Gastroesophageal sphincter (tissue), 4 donors: ENCODE results near the gene HAUS8. TPM values are rescaled to one million over a fixed set of nuclear protein-coding genes. Genes with fewer than 3 reads are reported as not detected.

Source experiments
- ATAC-seq: fragments of 150-250 bp; one replicate; pipeline ENCODE4 v1.9.1; 2016; ENCODE audit warnings: mild to moderate bottlenecking, moderate library complexity
- H3K27ac ChIP-seq, 4 donors: fragments of 200-600 bp; sonication (generic) in 3 of 4; 1 replicate in 3 of 4; 2 replicates in 1 of 4; pipeline ENCODE4 v1.5.1; 2016 to 2019
- H3K27me3 ChIP-seq: fragments of 200-600 bp; sonication (generic); one replicate; pipeline ENCODE4 v1.5.1; 2019
- H3K36me3 ChIP-seq, 2 donors: fragments of 200-600 bp; sonication (generic); one replicate each; pipeline ENCODE4 v1.5.1; 2019; ENCODE audit warnings: control low read depth in 1 of 2
- H3K4me1 ChIP-seq, 3 donors: fragments of 200-600 bp; sonication (generic); 1 replicate in 2 of 3; 2 replicates in 1 of 3; pipeline ENCODE4 v1.5.1; 2016 to 2019; ENCODE audit warnings: control low read depth in 2 of 3
- H3K4me3 ChIP-seq, 2 donors: fragments of 200-600 bp; sonication (generic); one replicate each; pipeline ENCODE4 v1.5.1; 2019; ENCODE audit warnings: mild to moderate bottlenecking in 1 of 2, moderate library complexity in 1 of 2
- H3K9me3 ChIP-seq, 3 donors: fragments of 200-600 bp; sonication (generic); one replicate each; pipeline ENCODE4 v1.5.1; 2017 to 2019; ENCODE audit warnings: control low read depth in 2 of 3
- EP300 ChIP-seq: sonication (generic); formaldehyde crosslinking; IDR thresholded peaks from one replicate; pipeline ENCODE4 v1.6.1; 2017; ENCODE audit warnings: antibody characterized with exemption, mild to moderate bottlenecking
- POLR2A ChIP-seq, 2 donors: fragments of 450-650 bp; IDR thresholded peaks; one replicate each; pipeline ENCODE4 v1.6.1; 2017; ENCODE audit warnings: antibody characterized with exemption in 2 of 2, mild to moderate bottlenecking in 2 of 2, moderate library complexity in 1 of 2
- POLR2AphosphoS5 ChIP-seq: sonication (generic); formaldehyde crosslinking; IDR thresholded peaks from one replicate; pipeline ENCODE4 v1.6.1; 2017; ENCODE audit warnings: antibody characterized with exemption
- WGBS, 2 donors: methylation state at CpG; one replicate each; pipeline ENCODE4 v1.1.5; 2018; ENCODE audit warnings: low coverage in 1 of 2; 5-methylcytosine and 5-hydroxymethylcytosine counted together
- total RNA-seq, 4 donors: library from RNA; depleted of rRNA; stranded (reverse); fragments of >200 nt; gene quantifications; one replicate each; pipeline ENCODE4 v1.1.0, GENCODE V29; 2016
- TF ChIP-seq, protein P1 (sequence below), 4 experiments: fragments of 200-600 bp in 2 of 4; fragments of 450-650 bp in 2 of 4; sonication (generic) in 1 of 4; IDR thresholded peaks; one replicate each; pipeline ENCODE4 v1.5.1; 2017 to 2019; ENCODE audit warnings: antibody characterized with exemption in 4 of 4, mild to moderate bottlenecking in 2 of 4, moderate library complexity in 2 of 4

HAUS8 gene
- total RNA-seq, 4 donors from 2014 or later = 3.2 to 6.4 (median 5.5) TPM

GRCh38 chr19:17037966-17038500 is 37.2 kb downstream of the HAUS8 start:
- Histone ChIP-seq H3K4me3 (no peak overlapping the region), H3K27ac (no peak overlapping the region), H3K27me3 (peaks cover 76% of the 10 kb centered on the region), H3K4me1 (peaks cover 0 to 10% (median 0%) of the 10 kb centered on the region in 3 donors), H3K36me3 (no peaks in the 10 kb centered on the region), H3K9me3 (no peaks in the 10 kb centered on the region)
- no peak for TF ChIP-seq EP300
- TF ChIP-seq, protein P1, sequence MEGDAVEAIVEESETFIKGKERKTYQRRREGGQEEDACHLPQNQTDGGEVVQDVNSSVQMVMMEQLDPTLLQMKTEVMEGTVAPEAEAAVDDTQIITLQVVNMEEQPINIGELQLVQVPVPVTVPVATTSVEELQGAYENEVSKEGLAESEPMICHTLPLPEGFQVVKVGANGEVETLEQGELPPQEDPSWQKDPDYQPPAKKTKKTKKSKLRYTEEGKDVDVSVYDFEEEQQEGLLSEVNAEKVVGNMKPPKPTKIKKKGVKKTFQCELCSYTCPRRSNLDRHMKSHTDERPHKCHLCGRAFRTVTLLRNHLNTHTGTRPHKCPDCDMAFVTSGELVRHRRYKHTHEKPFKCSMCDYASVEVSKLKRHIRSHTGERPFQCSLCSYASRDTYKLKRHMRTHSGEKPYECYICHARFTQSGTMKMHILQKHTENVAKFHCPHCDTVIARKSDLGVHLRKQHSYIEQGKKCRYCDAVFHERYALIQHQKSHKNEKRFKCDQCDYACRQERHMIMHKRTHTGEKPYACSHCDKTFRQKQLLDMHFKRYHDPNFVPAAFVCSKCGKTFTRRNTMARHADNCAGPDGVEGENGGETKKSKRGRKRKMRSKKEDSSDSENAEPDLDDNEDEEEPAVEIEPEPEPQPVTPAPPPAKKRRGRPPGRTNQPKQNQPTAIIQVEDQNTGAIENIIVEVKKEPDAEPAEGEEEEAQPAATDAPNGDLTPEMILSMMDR (IDR thresholded peaks at IDR 0.05) = no peak
- TF ChIP-seq POLR2A (IDR thresholded peaks at IDR 0.05) = no peak
- no peak for TF ChIP-seq POLR2AphosphoS5
- ATAC-seq = no peak
- WGBS, 2 donors = 36 to 72% methylated on average over 5 to 6 of the region's 15 CpGs

DNA sequence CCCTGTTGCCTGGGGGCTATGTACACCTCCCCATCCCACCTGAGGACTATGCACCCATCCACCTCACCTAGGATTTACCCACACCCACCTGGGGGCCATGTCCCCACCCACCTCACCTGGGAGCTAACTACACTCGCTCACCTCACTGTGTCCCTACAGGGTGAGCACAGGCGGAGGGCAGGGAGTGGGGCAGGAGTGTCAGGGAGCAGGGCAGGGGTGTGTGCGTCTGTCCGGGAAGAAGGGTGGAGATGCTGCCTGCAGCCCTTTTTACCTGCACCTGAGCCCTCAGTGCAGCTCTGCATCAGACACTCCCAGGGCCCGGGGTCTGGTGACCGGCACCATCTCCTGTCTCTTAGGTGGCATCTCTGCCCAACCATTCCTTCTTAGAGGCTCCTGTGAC is 38.1 kb downstream of the HAUS8 start:
- Histone ChIP-seq H3K36me3 (no peaks in the 10 kb centered on the region), H3K27me3 (peaks cover 69% of the 10 kb centered on the region), H3K4me1 (peaks cover 0 to 6% (median 0%) of the 10 kb centered on the region in 3 donors), H3K4me3 (no peak overlapping the region), H3K9me3 (no peaks in the 10 kb centered on the region), H3K27ac (no peak overlapping the region)
- TF ChIP-seq POLR2AphosphoS5 (no peak), POLR2A (IDR thresholded peaks at IDR 0.05) (no peak), EP300 (no peak)
- TF ChIP-seq, protein P1 (IDR thresholded peaks at IDR 0.05) = no peak
- no peak for ATAC-seq
- WGBS, 2 donors = no CpG with 5 or more reads among the region's 6 CpGs

DNA sequence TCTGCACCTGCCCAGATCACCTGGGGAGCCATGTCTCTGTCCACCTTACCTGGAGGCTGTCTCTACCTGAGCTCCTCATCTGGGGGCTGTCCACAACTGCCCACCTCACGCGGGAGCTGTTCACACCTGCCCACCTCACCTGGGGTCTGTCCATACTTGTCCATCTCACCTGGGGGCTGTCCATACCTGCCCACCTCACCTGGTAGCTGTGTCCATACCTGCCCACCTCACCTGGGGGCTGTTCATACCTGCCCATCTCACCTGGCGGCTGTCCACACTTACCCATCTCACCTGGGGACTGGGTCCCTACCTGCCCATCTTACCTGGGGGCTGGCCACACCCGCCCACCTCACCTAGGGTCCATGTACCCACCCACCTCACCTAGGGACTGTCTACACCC is 38.6 kb downstream of the HAUS8 start:
- Histone ChIP-seq H3K27me3 (peaks cover 66% of the 10 kb centered on the region), H3K27ac (no peak overlapping the region), H3K4me1 (peaks cover 0 to under 1% (median 0%) of the 10 kb centered on the region in 3 donors), H3K36me3 (no peaks in the 10 kb centered on the region), H3K4me3 (no peak overlapping the region), H3K9me3 (no peaks in the 10 kb centered on the region)
- 80% methylated on average over 2 of the region's 4 CpGs; no CpG with 5 or more reads in 1 of the 2 donors for WGBS, 2 donors
- TF ChIP-seq POLR2A (IDR thresholded peaks at IDR 0.05) = no peak
- TF ChIP-seq POLR2AphosphoS5 = no peak
- TF ChIP-seq EP300 = no peak
- TF ChIP-seq, protein P1 (IDR thresholded peaks at IDR 0.05) = no peak
- no peak for ATAC-seq

GRCh38 chr19:17035842-17036424 is 39.3 kb downstream of the HAUS8 start:
- H3K4me3 ChIP-seq = no peak overlapping the region
- 73 to 93% methylated on average over 3 to 9 of the region's 15 CpGs for WGBS, 2 donors
- no peak for ATAC-seq

More at GRCh38 chr19:17035842-17036424, 39.3 kb downstream of the HAUS8 start:
- TF ChIP-seq EP300 = no peak
- no peak for TF ChIP-seq POLR2A (IDR thresholded peaks at IDR 0.05)
- TF ChIP-seq POLR2AphosphoS5 = no peak
- TF ChIP-seq, protein P1 (IDR thresholded peaks at IDR 0.05) = no peak
- Histone ChIP-seq H3K27ac (no peak overlapping the region), H3K27me3 (peaks cover 68% of the 10 kb centered on the region), H3K9me3 (no peaks in the 10 kb centered on the region), H3K4me1 (no peaks in the 10 kb centered on the region), H3K36me3 (no peaks in the 10 kb centered on the region)
